Ishikawa (cell line): ENCODE results near the gene RHBDD3.

ENCODE experiments used
- CEBPB ChIP-seq: IDR thresholded peaks from 2 replicates; pipeline ENCODE4 v1.6.1; 2012
- CREB1 ChIP-seq: IDR thresholded peaks from 2 replicates; pipeline ENCODE4 v1.6.1; 2012; ENCODE audit warnings: low read depth
- EP300 ChIP-seq: IDR thresholded peaks from 2 replicates; pipeline ENCODE4 v1.6.1; 2012; ENCODE audit warnings: borderline replicate concordance
- FOXM1 ChIP-seq: IDR thresholded peaks from 2 replicates; pipeline ENCODE4 v1.6.1; 2012; ENCODE audit warnings: low read depth, borderline replicate concordance
- NFIC ChIP-seq: IDR thresholded peaks from 2 replicates; pipeline ENCODE4 v1.6.1; 2012
- TAF1 ChIP-seq: IDR thresholded peaks from 2 replicates; pipeline ENCODE4 v1.6.1; 2012; ENCODE audit warnings: low read depth, mild to moderate bottlenecking
- TF ChIP-seq, protein P1 (sequence below): IDR thresholded peaks from 2 replicates; pipeline ENCODE4 v1.6.1; 2012; ENCODE audit warnings: low read depth, mild to moderate bottlenecking
- TF ChIP-seq, protein P2 (sequence below): IDR thresholded peaks from 2 replicates; pipeline ENCODE4 v1.6.1; 2012

Gene RHBDD3

DNA sequence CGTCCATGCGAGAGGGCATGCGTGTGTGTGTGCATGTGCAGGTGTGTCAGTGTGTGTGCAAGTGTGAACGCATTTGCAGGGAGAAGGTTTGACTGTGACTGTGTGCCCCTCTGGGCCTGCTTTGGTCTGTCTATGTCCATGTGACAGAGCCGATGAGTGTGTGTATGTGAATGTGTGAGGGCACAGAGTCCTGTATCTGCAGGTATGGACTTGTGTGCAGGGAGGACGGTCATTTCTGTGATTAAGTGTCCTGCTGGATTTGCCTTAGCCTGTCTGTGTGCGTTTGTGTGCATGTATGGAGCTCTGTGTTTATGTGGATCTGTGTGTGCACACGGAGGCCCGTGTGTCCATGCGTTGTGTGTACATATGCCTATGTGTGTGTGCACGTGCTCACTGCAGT lies 56.7 kb downstream of the RHBDD3 start:
- TF ChIP-seq CEBPB, result no peak
- no peak for TF ChIP-seq CREB1
- TF ChIP-seq EP300, result no peak
- TF ChIP-seq NFIC, result no peak
- no peak for TF ChIP-seq TAF1
- TF ChIP-seq, protein P1, sequence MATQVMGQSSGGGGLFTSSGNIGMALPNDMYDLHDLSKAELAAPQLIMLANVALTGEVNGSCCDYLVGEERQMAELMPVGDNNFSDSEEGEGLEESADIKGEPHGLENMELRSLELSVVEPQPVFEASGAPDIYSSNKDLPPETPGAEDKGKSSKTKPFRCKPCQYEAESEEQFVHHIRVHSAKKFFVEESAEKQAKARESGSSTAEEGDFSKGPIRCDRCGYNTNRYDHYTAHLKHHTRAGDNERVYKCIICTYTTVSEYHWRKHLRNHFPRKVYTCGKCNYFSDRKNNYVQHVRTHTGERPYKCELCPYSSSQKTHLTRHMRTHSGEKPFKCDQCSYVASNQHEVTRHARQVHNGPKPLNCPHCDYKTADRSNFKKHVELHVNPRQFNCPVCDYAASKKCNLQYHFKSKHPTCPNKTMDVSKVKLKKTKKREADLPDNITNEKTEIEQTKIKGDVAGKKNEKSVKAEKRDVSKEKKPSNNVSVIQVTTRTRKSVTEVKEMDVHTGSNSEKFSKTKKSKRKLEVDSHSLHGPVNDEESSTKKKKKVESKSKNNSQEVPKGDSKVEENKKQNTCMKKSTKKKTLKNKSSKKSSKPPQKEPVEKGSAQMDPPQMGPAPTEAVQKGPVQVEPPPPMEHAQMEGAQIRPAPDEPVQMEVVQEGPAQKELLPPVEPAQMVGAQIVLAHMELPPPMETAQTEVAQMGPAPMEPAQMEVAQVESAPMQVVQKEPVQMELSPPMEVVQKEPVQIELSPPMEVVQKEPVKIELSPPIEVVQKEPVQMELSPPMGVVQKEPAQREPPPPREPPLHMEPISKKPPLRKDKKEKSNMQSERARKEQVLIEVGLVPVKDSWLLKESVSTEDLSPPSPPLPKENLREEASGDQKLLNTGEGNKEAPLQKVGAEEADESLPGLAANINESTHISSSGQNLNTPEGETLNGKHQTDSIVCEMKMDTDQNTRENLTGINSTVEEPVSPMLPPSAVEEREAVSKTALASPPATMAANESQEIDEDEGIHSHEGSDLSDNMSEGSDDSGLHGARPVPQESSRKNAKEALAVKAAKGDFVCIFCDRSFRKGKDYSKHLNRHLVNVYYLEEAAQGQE, result no peak
- no peak for TF ChIP-seq FOXM1
- TF ChIP-seq, protein P2, sequence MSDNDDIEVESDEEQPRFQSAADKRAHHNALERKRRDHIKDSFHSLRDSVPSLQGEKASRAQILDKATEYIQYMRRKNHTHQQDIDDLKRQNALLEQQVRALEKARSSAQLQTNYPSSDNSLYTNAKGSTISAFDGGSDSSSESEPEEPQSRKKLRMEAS, result no peak
